SK-N-SH treated with all-trans-retinoic acid at 6 μM for 48 hours (cell line): ENCODE data around the gene CCDC187.

ENCODE experiments used
- ATAC-seq: fragments of 200-7000 bp; cut with Tn5 transposase; 3 replicates; pipeline ENCODE4 v1.9.1; 2020; ENCODE audit warnings: mild to moderate bottlenecking, moderate library complexity
- ARNTL ChIP-seq: fragments of 450-650 bp; formaldehyde crosslinking; IDR thresholded peaks from 2 replicates; pipeline ENCODE4 v1.5.0; 2020; ENCODE audit warnings: low read depth, mild to moderate bottlenecking, moderate library complexity, borderline replicate concordance
- BACH2 ChIP-seq: fragments of 250-450 bp; sonication (Bioruptor Pico); IDR thresholded peaks from 2 replicates; pipeline ENCODE4 v1.9.0; 2021; ENCODE audit warnings: mild to moderate bottlenecking, borderline replicate concordance
- CSDC2 ChIP-seq: fragments of 250-450 bp; sonication (Bioruptor Pico); IDR thresholded peaks from 2 replicates; pipeline ENCODE4 v1.5.0; 2020; ENCODE audit warnings: mild to moderate bottlenecking, moderate library complexity
- CSRNP3 ChIP-seq: fragments of 250-450 bp; sonication (Bioruptor Pico); IDR thresholded peaks from 2 replicates; pipeline ENCODE4 v1.5.1; 2021; ENCODE audit warnings: mild to moderate bottlenecking, moderate library complexity
- ESRRG ChIP-seq: fragments of 250-450 bp; sonication (Bioruptor Pico); IDR thresholded peaks from 2 replicates; pipeline ENCODE4 v1.6.1; 2021; ENCODE audit warnings: mild to moderate bottlenecking
- GLIS3 ChIP-seq: fragments of 250-450 bp; sonication (Bioruptor Pico); IDR thresholded peaks from 2 replicates; pipeline ENCODE4 v1.5.0; 2020; ENCODE audit warnings: mild to moderate bottlenecking, moderate library complexity
- ISL1 ChIP-seq: fragments of 250-450 bp; sonication (Bioruptor Pico); IDR thresholded peaks from 2 replicates; pipeline ENCODE4 v2.1.2; 2022; ENCODE audit warnings: mild to moderate bottlenecking, moderate library complexity
- OSR1 ChIP-seq: fragments of 250-450 bp; sonication (Bioruptor Pico); IDR thresholded peaks from 2 replicates; pipeline ENCODE4 v1.8.0; 2022; ENCODE audit warnings: moderate library complexity, mild to moderate bottlenecking, inconsistent platforms
- PPARA ChIP-seq: fragments of 250-450 bp; sonication (Bioruptor Pico); IDR thresholded peaks from 2 replicates; pipeline ENCODE4 v1.5.0; 2020; ENCODE audit warnings: mild to moderate bottlenecking, borderline replicate concordance
- SNAI2 ChIP-seq: fragments of 250-450 bp; sonication (Bioruptor Pico); IDR thresholded peaks from 2 replicates; pipeline ENCODE4 v1.5.0; 2020; ENCODE audit warnings: mild to moderate bottlenecking, moderate library complexity
- TCF4 ChIP-seq: fragments of 250-450 bp; sonication (Bioruptor Pico); IDR thresholded peaks from 2 replicates; pipeline ENCODE4 v1.8.0; 2021; ENCODE audit warnings: mild to moderate bottlenecking, moderate library complexity, borderline replicate concordance
- TOX ChIP-seq: fragments of 250-450 bp; sonication (Bioruptor Pico); IDR thresholded peaks from 2 replicates; pipeline ENCODE4 v1.8.0; 2021; ENCODE audit warnings: mild to moderate bottlenecking, moderate library complexity, borderline replicate concordance
- TSHZ2 ChIP-seq: fragments of 250-450 bp; sonication (Bioruptor Pico); IDR thresholded peaks from 2 replicates; pipeline ENCODE4 v1.5.0; 2020; ENCODE audit warnings: mild to moderate bottlenecking, moderate library complexity
- ZC3H10 ChIP-seq: fragments of 250-450 bp; sonication (Bioruptor Pico); IDR thresholded peaks from 2 replicates; pipeline ENCODE4 v1.5.1; 2021; ENCODE audit warnings: mild to moderate bottlenecking, moderate library complexity
- ZFP3 ChIP-seq: fragments of 250-450 bp; sonication (Bioruptor Pico); IDR thresholded peaks from 2 replicates; pipeline ENCODE4 v1.5.0; 2020; ENCODE audit warnings: mild to moderate bottlenecking, moderate library complexity
- ZFP30 ChIP-seq: fragments of 450-650 bp; formaldehyde crosslinking; IDR thresholded peaks from 2 replicates; pipeline ENCODE4 v1.5.0; 2022; ENCODE audit warnings: mild to moderate bottlenecking, moderate library complexity
- ZNF565 ChIP-seq: fragments of 450-650 bp; formaldehyde crosslinking; conservative IDR thresholded peaks from 2 replicates; pipeline ENCODE4 v1.5.0; 2020; ENCODE audit warnings: low read depth, mild to moderate bottlenecking, moderate library complexity
- ZNF70 ChIP-seq: fragments of 450-650 bp; formaldehyde crosslinking; IDR thresholded peaks from 2 replicates; pipeline ENCODE4 v1.5.0; 2020; ENCODE audit warnings: mild to moderate bottlenecking, moderate library complexity
- ZNF8 ChIP-seq: fragments of 450-650 bp; formaldehyde crosslinking; IDR thresholded peaks from 2 replicates; pipeline ENCODE4 v1.5.0; 2020; ENCODE audit warnings: mild to moderate bottlenecking, moderate library complexity
- TF ChIP-seq, protein P1 (sequence below): fragments of 250-450 bp; sonication (Bioruptor Pico); IDR thresholded peaks from 2 replicates; pipeline ENCODE4 v1.8.0; 2021; ENCODE audit warnings: low read depth, mild to moderate bottlenecking, moderate library complexity, borderline replicate concordance
- TF ChIP-seq, protein P2 (sequence below): fragments of 250-450 bp; sonication (Bioruptor Pico); IDR thresholded peaks from 2 replicates; pipeline ENCODE4 v1.8.0; 2020; ENCODE audit warnings: mild to moderate bottlenecking, moderate library complexity, borderline replicate concordance
- TF ChIP-seq, protein P3 (sequence below): fragments of 250-450 bp; sonication (Bioruptor Pico); IDR thresholded peaks from 2 replicates; pipeline ENCODE4 v1.5.1; 2020; ENCODE audit warnings: low read depth, mild to moderate bottlenecking, moderate library complexity

CCDC187 gene

DNA sequence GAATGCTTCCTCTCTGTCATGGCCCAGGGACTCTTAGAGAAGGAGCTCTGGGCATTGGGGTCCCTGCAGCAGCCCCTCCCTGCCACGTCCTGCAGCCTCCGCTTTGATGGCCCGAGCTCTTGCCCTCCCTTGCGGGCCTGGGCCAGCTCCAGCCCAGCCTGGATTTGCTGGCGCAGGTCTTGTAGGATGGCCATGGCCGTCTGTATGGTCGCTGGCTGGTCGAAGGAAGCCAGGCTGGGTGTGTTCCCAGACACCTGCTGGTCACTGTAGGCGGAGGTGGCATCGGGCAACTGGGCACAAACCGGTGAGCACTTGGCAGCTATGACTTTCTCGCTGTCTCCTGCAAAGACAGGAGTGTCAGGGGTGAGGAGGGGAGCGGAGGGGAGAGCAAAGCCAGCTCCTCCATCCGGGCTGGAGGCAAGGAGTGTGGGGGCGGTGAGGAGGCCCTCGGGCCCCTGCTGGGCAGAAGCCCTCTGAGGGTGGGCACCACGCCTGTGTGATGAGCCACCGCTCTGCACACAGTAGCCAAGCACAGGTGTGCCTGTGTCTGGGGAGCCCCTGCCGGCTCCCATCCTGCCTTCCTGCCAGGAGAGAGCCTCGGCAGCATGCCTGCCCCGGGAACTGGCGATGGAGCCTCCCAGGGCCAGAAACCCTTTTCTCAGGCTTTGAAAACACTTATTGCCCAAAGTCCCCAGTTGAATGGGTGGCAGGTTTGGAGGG lies 12.4 kb downstream of the CCDC187 start:
- TF ChIP-seq, protein P1, sequence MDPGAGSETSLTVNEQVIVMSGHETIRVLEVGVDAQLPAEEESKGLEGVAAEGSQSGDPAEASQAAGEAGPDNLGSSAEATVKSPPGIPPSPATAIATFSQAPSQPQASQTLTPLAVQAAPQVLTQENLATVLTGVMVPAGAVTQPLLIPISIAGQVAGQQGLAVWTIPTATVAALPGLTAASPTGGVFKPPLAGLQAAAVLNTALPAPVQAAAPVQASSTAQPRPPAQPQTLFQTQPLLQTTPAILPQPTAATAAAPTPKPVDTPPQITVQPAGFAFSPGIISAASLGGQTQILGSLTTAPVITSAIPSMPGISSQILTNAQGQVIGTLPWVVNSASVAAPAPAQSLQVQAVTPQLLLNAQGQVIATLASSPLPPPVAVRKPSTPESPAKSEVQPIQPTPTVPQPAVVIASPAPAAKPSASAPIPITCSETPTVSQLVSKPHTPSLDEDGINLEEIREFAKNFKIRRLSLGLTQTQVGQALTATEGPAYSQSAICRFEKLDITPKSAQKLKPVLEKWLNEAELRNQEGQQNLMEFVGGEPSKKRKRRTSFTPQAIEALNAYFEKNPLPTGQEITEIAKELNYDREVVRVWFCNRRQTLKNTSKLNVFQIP (CRISPR knock-in tag), result no peak
- TF ChIP-seq ESRRG (no peak), ZFP3 (CRISPR knock-in tag) (no peak), GLIS3 (CRISPR knock-in tag) (no peak), ZFP30 (CRISPR knock-in tag) (no peak), ARNTL (CRISPR knock-in tag) (no peak), TSHZ2 (CRISPR knock-in tag) (no peak), TCF4 (no peak), SNAI2 (no peak), ISL1 (no peak), CSDC2 (CRISPR knock-in tag) (no peak), ZNF565 (no peak), CSRNP3 (no peak), ZNF70 (CRISPR knock-in tag) (no peak), PPARA (CRISPR knock-in tag) (no peak), TOX (CRISPR knock-in tag) (no peak), ZC3H10 (CRISPR knock-in tag) (no peak), BACH2 (no peak)
- TF ChIP-seq, protein P2, sequence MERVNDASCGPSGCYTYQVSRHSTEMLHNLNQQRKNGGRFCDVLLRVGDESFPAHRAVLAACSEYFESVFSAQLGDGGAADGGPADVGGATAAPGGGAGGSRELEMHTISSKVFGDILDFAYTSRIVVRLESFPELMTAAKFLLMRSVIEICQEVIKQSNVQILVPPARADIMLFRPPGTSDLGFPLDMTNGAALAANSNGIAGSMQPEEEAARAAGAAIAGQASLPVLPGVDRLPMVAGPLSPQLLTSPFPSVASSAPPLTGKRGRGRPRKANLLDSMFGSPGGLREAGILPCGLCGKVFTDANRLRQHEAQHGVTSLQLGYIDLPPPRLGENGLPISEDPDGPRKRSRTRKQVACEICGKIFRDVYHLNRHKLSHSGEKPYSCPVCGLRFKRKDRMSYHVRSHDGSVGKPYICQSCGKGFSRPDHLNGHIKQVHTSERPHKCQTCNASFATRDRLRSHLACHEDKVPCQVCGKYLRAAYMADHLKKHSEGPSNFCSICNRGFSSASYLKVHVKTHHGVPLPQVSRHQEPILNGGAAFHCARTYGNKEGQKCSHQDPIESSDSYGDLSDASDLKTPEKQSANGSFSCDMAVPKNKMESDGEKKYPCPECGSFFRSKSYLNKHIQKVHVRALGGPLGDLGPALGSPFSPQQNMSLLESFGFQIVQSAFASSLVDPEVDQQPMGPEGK, result no peak
- TF ChIP-seq, protein P3, sequence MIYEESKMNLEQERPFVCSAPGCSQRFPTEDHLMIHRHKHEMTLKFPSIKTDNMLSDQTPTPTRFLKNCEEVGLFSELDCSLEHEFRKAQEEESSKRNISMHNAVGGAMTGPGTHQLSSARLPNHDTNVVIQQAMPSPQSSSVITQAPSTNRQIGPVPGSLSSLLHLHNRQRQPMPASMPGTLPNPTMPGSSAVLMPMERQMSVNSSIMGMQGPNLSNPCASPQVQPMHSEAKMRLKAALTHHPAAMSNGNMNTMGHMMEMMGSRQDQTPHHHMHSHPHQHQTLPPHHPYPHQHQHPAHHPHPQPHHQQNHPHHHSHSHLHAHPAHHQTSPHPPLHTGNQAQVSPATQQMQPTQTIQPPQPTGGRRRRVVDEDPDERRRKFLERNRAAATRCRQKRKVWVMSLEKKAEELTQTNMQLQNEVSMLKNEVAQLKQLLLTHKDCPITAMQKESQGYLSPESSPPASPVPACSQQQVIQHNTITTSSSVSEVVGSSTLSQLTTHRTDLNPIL (CRISPR knock-in tag), result no peak
- TF ChIP-seq, all 23 proteins: peak for 0
- no peak for ATAC-seq

- ATAC-seq, result no peak
Observed at GRCh38 chr9:136290508-136291000, 13.3 kb downstream of the CCDC187 start.

More at GRCh38 chr9:136290508-136291000, 13.3 kb downstream of the CCDC187 start:
- TF ChIP-seq OSR1, result no peak
- TF ChIP-seq, protein P2, result no peak
- no peak for TF ChIP-seq SNAI2
- no peak for TF ChIP-seq ZNF8 (CRISPR knock-in tag)
- TF ChIP-seq ZNF70 (CRISPR knock-in tag), result no peak
- TF ChIP-seq ZFP3 (CRISPR knock-in tag), result no peak
